ENCODE measurements around the gene LEF1.
"Not testable (repeated sequence)": the region's sequence is repeated elsewhere in the genome, so short reads cannot be mapped to it uniquely, and the experiment has no call there.

Gene LEF1

DNA sequence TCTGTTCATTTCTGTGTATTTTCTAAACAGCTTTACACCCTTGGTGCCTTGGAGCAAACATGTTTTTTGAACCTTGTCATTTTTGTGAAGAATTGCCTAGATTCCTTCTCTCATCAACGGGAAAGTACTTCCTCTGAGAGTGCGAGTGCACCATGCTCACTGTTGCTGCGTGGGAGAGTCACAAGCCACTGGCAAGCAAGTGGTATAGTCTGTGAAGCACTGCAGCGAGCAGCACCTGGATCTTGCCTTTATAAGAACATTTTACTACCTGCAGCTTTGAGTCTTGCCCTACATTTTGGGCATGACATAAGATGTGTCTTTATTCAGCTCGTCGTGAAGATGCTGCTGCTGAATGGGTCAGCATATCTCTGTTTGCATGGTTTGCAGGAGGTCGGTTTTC is 134.2 kb downstream of the LEF1 start:
- DNase-seq (ENCODE audit: low read depth, low spot score) = no peak

DNA sequence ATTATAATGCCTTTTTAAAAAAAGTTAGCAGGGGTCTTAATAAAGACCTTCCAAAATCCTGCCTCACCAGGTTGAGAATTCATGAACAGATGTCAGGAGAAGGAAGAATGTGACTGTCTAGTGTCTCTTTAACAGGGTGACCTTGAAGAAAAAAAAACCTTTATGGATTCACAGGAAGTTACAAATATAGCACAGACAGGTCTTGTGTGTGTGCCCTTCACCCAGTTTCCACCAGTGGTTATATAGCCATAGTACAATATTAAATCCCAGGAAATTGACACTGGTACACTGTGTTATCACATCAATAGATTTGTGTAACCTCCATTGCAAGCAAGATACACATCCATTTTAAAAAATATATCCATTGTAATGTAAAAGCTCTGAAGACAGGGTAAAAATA is 135.4 kb downstream of the LEF1 start:
- DNase-seq (ENCODE audit: low read depth, low spot score) = no peak

DNA sequence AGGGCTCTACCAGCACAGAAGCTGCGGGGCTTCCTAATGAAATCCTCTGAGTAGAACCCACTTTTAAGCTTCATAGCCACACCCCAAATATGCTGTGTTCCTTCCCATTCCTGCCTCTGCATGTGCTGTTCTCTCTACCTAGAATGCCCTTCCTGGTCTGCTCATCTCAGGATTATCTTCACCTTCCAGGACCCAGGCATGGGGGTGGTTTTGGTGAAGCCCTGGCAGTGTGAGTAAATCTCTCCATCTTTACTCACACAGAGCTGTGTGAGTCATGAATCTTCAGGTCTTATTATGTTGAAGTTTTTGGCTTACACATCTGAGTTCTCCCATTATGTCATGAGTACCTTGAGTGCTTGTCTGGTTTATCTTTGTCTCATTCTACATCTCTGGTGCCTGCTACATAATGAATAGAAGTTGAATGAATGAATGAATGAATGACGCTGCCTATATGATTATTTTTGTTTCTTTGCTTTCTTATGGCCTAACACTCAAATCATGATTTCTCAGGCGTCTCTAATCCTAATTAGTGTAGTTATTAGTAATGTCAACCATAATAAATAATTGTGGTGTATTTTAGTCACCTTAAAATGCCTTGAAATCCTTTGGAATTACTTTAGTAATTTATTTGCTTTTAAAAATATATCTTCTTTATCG is 137.2 kb downstream of the LEF1 start:
- no peak for DNase-seq (ENCODE audit: low read depth, low spot score)

DNA sequence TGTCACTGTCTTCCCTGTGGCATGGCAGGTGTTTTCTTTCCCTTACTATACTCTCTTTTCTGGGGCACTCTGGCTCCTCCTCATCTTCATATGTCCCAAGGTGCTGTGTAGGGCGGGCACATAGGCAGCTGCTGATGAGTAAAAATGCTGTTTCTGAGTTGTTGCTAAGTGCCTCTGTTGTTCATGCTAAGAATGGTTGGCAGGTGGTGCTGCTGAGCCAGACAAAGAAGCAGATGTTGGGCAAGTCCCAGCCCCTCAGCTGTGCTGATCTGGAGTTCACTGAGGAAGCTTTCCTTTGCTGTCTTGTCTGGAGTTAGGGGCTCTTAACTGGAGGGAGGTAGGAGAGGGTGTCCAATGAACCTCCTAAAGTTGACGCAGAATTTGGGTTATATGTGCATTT is 138.4 kb downstream of the LEF1 start:
- DNase-seq (ENCODE audit: low read depth, low spot score) = peak; percentile 46

DNA sequence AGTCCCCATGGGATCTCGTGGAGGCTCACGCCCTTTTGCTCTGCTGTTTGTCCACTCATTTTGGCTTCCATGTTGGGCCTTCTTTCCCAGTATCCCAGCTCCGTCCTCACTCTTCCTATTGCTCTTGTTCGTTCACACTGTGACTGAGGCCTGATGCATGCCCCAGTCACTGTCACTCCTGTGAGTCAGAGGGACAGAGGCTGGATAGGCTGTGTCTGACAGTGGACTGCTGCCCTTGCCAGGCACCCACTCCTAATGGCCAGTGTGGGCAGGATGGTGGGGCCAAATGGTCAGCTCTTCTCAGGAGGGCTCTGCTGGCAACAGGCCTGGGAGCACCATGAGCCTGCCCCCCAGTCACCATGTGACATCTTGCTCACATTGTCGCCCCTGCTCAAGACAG is 139.0 kb downstream of the LEF1 start:
- DNase-seq (ENCODE audit: low read depth, low spot score) = no peak

DNA sequence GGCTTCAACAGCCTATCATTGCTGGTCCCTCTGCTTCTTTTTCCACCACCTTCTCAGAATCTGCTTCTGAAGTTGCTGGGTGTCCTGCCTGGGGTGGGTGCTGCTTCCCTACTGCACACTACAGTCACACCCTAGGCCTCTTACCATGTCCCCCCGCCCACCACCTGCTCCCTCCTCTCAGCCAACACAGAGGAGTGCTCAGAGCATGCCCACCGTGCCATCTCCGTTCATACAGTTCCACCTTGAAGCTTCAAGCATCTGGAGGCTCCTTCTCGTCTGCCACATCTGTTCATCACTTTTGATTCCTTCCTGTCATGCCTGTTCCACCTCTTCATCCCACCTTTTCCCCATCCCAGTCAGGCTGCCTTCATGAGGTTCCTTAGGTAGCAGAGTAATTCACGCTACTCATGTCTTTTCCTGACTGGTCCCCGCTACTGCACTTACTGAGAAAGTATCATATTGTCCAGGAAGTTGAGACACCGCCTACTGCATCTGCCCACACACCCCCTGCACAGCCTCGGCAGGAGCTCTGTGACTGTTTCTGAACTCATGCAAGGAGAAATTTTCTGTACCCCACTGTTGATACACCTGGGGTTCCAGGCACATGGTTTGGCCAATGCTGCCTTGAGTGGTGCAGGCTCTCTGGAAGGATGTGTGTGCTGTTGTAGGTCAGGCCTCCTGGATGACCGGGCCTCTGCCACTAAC is 139.6 kb downstream of the LEF1 start:
- DNase-seq (ENCODE audit: low read depth, low spot score) = no peak

DNA sequence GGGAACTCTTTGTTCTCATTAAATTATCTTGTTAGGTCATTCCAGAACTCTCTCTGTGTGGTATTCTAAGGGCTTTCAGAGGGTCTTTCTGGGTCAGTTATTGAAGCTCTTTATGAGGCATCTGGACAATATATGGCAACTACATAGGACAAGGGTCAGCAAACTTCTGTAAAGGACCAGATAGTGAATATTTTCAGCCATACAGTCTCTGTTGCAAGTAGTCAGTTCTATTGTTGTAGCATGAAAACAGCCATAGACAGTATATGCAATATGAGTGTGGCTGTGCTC is 143.9 kb downstream of the LEF1 start:
- no peak for DNase-seq (ENCODE audit: low read depth, low spot score)

DNA sequence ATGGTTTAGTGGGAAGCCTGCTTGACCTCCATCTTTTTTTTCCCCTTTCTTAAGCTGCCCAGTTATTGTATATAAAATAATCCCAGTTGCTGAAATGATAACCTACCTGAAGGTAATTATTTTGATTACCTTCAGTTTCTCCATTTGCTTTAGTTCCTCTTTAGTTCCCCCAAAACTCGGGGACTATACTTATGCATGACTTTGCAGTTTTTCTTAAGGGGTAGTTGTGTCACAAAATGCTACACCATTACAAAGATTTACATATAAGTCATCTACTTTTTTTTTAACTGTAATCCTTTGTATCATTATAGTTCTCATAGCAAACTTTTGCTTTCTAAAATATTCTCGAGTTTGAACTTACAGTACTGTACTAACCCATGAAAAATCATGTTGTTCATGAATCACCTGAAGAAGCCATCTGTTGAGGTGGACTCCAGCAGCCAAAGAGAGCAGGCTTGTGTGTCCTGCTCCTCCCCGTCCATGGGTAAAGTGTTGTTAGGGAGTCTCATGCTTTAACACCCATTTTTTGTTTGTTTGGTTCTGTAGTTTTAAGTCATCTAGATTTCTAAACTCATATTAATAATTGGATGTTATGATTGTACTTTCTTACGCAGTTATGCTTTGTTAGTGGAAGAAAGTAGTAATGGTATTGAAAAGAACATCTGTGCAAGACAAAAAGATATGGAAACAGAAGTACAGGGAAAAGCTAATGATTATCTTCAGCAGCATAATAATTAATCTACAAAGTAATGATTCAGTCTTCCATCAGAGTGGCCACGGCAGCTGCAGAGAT is 144.5 kb downstream of the LEF1 start:
- DNase-seq (ENCODE audit: low read depth, low spot score) = no peak

DNA sequence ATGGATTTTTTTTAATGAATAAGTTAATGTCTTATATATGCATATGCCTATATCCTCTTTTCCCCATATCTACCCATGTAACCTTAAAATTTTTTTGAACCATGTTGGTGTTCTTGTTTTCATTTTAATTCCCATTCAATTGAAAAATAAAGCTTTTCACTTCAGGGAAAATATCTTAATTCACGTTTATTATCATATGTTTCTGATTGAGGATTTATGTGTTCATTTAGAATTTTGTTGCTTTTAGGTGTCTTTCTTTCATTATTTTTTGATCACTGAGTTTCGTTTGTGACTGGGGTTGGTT is 149.9 kb downstream of the LEF1 start:
- DNase-seq (ENCODE audit: low read depth, low spot score) = no peak

DNA sequence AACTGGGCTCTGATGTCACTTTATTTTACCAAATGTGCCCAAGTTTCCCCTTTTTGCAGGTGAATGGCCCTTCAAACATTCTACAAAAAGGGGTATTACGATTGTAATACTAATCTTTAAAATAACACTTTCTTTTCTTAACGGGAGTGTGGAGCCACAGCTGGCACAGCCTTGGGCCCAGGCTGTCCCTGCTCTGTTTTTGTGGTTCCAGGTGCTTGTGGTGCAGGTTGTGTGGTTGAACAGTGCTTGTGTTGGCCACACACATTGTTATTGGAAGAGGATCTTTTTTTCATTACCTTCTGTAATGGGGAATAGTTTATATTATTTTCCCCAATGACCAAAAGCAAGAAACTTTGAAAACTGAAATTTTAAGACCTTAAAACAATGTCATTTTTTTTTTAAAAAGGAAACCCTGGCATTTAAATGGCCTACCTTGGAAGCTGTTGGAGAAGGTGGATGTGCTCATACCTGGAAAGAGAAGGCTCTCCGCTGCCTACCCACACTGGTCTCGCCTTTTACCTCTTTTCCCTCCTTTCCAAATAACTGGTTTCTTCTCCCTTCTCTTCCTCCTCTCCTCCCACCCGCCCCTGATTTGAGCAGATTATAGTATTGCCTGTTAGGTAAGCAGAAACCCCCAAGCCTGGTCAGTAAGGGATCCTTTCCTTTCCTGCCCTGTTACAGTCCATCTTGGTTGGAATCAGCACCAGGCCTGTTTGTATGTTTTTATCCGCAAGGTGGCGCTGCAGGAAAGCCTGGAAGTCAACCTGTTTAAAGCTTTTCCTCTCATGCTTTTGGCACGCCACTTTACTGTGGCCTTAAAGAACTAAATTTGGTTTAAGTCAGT is 150.5 kb downstream of the LEF1 start:
- DNase-seq (ENCODE audit: low read depth, low spot score) = peak; percentile 80

DNA sequence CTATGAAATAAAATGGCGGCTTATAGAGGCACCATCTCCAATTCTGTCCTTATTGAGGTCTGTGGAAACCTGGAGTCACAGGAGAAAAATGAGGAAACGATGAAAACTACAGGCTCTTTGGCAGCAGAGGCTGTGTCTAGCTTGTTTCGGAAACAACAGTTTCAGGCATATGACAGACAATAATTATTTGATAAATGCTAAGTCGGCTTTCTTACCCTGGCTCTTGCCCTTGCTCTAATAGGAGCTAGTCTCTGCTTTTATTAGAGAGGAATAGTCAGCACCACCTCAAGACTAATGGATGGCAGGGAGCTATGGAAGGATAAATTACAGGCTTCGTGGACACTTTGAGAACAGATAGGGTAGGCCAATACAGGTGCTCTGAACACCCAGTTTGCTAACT is 154.8 kb downstream of the LEF1 start:
- DNase-seq (ENCODE audit: low read depth, low spot score) = no peak

DNA sequence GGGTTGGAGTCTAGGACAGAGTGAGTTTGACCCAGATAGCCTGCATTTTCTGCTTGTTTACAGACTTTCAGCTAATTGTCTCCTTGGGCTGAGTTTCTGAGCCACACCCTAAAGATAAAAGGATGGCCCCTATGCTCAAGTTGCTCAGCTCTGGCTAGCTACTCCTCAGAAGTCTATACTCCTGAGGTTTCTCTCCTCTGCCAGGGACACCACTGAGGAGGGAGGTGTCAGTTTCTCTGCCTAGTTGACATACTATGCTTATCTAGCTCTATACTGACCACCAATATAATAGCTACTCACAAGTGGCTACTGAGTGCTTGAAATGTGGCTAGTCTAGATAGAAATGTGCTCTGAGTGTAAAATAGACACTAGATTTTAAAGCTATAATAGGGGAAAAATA is 155.4 kb downstream of the LEF1 start:
- no peak for DNase-seq (ENCODE audit: low read depth, low spot score)

DNA sequence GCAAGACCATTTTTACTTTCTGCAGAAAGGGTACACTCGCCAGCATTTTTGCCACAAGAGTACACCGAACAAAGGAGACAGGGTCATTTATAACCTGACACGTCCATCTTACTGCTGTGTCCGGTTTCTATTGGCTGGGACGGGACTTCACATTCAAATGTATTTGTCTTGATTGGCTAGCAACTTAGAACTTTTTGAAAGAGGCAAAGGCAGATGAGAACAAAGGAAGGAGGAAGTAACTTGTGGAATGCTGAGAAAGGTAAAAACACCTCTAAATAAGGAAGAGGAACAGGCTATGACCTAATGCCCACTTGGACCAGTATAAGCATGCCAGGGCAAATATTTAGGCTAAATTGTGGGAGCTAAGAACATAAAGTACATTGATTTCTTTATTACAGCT is 156.3 kb downstream of the LEF1 start:
- DNase-seq (ENCODE audit: low read depth, low spot score) = not testable (repeated sequence)

DNA sequence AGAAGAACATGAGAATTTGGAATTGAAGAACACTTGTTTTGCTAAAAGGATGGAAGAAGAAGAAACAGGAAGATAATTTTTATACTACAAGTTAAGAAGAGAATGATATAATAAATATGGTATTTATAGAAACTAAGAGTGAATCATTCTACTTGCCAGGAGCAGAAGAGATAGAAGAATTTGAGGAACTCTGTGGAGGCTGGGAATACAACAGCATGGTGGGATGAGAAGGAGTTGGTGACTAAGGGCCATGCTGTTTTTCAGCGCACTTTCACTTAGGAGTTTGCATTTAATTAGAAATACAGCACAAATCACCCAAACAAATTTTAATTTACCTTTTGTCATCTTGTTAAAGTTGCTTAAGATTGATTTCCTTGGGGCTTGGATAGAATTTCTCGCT is 158.6 kb downstream of the LEF1 start:
- no peak for DNase-seq (ENCODE audit: low read depth, low spot score)

DNA sequence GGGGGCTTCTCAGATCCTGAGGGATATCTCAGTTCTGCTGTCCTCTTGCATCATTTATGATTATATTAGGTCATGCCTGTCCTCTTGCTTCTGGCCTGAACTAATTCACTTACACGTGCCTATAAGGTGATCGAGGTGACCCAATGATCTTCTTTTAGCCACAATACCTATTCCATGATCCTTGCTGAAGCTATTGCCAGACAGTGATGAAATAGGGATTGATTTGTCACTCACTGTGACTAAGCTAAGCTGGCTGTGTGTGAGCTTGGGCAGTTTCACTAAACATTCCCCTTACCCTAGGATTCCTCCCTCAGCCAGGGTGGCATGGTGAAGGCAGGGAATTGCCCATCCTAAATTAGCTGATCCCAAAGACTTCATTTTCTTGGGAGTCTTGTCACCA is 160.0 kb downstream of the LEF1 start:
- DNase-seq (ENCODE audit: low read depth, low spot score) = no peak

DNA sequence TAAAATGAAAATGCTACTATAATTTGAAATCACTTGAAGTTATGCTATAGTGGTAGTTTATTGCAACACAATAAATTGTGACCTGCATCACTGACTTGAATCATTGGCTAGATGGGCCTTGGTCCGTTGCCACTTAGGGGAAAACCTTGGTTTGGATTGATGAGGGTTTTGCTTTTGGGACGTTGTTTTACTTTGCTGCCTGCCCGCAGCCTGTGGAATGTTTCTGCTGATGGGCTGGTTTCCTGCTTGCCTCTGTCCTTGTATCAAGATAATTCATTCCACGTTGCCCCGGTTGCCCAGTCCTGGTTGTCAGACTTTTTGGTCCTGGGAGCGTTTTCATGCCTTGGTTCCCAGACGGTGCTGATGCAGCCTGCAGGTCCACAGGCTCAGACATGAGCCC is 160.7 kb downstream of the LEF1 start:
- no peak for DNase-seq (ENCODE audit: low read depth, low spot score)

DNA sequence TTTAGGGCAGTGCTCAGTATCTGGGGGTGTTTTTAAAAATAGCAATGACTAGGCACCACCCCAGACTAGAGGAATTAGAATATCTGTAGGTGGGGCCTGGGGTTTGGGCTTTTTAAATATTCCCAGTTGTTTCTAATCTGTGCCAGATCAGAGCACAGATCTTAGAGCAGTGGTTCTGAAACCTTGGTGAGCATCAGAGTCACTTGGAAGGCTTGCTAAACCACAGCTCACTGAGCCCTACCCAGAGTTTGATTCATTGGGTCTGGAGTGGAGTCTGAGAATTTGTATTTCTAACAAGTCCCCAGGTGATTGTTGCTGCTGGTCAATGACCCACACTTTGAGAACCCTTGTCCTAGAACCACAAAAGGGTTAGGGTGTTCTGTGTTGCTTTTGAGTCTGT is 162.4 kb downstream of the LEF1 start:
- DNase-seq (ENCODE audit: low read depth, low spot score) = no peak

DNA sequence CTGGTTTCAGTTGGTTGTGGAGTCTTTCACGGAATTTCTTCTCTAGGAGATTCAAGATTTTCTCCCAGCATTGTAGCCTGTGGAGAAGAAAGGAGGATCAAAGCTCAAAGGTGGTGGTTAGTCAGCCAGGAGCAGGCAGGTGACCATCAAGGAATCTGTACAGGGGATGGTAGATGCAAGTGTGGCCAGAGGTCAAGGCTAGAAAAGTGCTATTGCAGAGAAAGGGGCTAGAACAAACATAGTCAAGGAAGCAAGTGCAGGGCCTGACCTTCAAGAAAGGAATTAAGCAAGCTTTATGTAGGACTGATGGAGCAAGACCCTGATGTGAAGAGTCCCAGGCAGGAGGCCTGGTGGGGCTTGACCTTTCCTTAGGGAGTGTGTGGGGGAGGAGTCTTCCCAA is 162.9 kb downstream of the LEF1 start:
- no peak for DNase-seq (ENCODE audit: low read depth, low spot score)

DNA sequence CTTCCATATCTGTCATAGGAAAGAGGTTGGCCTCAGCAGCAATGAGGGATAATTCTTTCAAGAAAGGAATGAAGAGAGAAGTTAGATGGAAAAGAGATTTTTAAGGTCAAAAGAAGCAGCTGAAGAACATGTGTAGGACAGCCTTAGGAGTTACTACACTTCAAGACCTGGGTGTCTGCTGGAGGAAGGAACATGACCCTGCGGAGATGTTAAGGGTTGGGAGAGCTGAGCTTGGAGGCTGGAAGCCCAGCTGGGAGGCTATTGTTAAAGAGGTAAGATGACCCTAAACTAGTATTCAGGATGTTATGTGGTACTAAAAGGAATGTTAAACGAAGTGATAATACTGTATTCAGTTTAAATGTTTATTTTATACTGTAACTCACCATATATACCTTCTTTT is 164.1 kb downstream of the LEF1 start:
- no peak for DNase-seq (ENCODE audit: low read depth, low spot score)

DNA sequence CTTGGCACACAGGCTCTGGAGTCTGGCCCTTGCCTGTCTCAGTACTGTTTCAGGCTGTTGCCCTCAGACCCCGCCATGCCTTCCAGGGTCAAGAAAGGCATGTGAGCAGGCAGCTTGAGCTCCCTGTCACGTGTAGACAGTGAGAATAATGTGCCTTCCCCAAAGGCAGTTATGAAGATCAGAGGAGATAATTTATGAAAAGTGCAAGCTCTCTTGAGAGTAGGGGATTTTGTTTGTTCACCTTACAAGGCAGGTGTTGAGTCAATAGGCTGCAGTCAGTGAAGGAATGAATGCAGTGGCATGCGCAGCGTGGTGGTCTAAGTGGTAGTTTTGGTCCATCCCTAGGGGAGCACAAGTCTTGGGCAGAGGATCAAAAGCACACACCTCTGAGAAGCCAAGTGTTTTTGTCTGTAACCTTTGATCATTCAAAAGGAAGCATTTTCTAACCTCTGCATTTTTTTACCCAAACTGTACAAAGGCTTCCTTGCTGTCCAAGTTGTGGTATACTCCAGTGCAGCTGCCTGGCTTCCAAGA is 164.7 kb downstream of the LEF1 start:
- no peak for DNase-seq (ENCODE audit: low read depth, low spot score)

DNA sequence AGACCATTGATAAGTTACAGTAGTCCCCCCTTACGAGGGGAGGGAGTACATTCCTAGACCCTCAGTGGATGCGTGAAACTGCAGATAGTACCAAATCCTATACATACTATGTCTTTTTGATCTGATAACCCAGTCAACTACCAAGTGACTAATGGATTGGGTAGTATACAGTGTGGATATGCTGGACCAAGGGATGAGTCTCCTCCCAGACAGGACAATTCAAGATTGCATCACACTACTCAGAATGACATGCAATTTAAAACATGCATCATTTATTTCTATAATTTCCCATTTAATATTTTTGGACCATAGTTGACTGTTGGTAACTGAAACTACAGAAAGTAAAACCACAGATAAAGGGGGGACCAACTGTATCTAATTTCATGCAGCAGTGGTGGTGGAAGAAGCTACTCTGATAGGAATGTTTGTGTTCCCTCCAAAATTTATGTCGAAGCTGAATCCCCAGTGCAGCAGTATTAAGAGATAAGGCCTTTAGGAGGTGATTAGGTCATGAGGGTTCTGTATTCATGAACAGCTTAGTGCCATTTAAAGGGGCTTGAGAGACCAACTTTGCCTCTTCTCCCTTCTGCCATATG is 167.1 kb downstream of the LEF1 start:
- no peak for DNase-seq (ENCODE audit: low read depth, low spot score)

Data from activated naive CD8-positive, alpha-beta T cell treated with anti-CD3 and anti-CD28 coated beads, Interleukin-2, amount 50 U/mL, for 16 hours (primary cell).